A549 (cell line): Measurements from ENCODE around the gene GNAO1. TPM values are rescaled to one million over a fixed set of nuclear protein-coding genes. Genes with fewer than 3 reads are reported as not detected.

Experiments used
- ATAC-seq, 2 experiments: fragments of 200-7000 bp in 1 of 2; fragments of >200 bp in 1 of 2; cut with Nextera tagmentation in 1 of 2; cut with Tn5 transposase in 1 of 2; 3 replicates each; pipeline versions ENCODE4 v1.8.0 to v1.9.1; 2018 to 2020; ENCODE audit warnings: mild to moderate bottlenecking in 1 of 2, moderate library complexity in 1 of 2
- CTCF ChIA-PET: fragments of 300-600 bp; sonication (Branson Sonifier 250); formaldehyde crosslinking; extraction: SDS; loops from one replicate; lab custom pipeline; 2021; ENCODE audit warnings: antibody characterized with exemption, inconsistent platforms; lab: Yijun Ruan, JAX
- POLR2A ChIA-PET: fragments of 350-600 bp; formaldehyde crosslinking; extraction: SDS; loops from one replicate; lab custom pipeline; 2021; ENCODE audit warnings: antibody characterized with exemption, inconsistent platforms; lab: Yijun Ruan, JAX
- DNase-seq, 2 experiments: peaks; one replicate each; pipeline versions ENCODE4 v3.0.0 to v3.0.0-alpha.2; 2011 to 2016; ENCODE audit warnings: low read depth in 1 of 2, low spot score in 1 of 2
- FAIRE-seq: peaks from 2 replicates; lab custom pipeline; 2011; peaks lifted over from hg19 to GRCh38; lab: Jason Lieb, UNC
- H3K27ac ChIP-seq, 2 experiments: fragments of >200 bp; sonication (Bioruptor Twin); formaldehyde crosslinking; 3 replicates each; pipeline ENCODE4 v1.5.1; 2016 to 2017
- H3K4me1 ChIP-seq: fragments of >200 bp; sonication (Bioruptor Twin); formaldehyde crosslinking; 3 replicates; pipeline ENCODE4 v1.6.1; 2016
- H3K4me2 ChIP-seq: fragments of >200 bp; sonication (Bioruptor Twin); formaldehyde crosslinking; 3 replicates; pipeline ENCODE4 v1.6.1; 2016
- H3K4me3 ChIP-seq: fragments of >200 bp; sonication (Bioruptor Twin); formaldehyde crosslinking; 3 replicates; pipeline ENCODE4 v1.5.1; 2016
- H3K9me3 ChIP-seq: fragments of >200 bp; sonication (Bioruptor Twin); formaldehyde crosslinking; 3 replicates; pipeline ENCODE4 v1.6.1; 2016
- BCL3 ChIP-seq: fragments of >200 bp; sonication (Bioruptor Twin); formaldehyde crosslinking; IDR thresholded peaks from 3 replicates; pipeline ENCODE4 v1.6.1; 2016
- E2F6 ChIP-seq: IDR thresholded peaks from 2 replicates; pipeline ENCODE4 v1.6.1; 2012; ENCODE audit warnings: low read depth, borderline replicate concordance
- EHF ChIP-seq: fragments of 250-450 bp; sonication (Bioruptor Pico); IDR thresholded peaks from 2 replicates; pipeline ENCODE4 v1.5.0; 2020; ENCODE audit warnings: mild to moderate bottlenecking
- EP300 ChIP-seq, 2 experiments: fragments of >200 bp; sonication (Bioruptor Twin); formaldehyde crosslinking; IDR thresholded peaks; 2 replicates in 1 of 2; 3 replicates in 1 of 2; pipeline ENCODE4 v1.6.1; 2016 to 2017
- ESRRA ChIP-seq: fragments of 150-350 bp; IDR thresholded peaks from 2 replicates; pipeline ENCODE4 v1.6.1; 2014; ENCODE audit warnings: mild to moderate bottlenecking, low read length, borderline replicate concordance
- FOXS1 ChIP-seq: fragments of 250-450 bp; sonication (Bioruptor Pico); IDR thresholded peaks from 2 replicates; pipeline ENCODE4 v1.5.0; 2020; ENCODE audit warnings: mild to moderate bottlenecking, moderate library complexity
- HDAC2 ChIP-seq: fragments of 200-600 bp; sonication (generic); IDR thresholded peaks from 2 replicates; pipeline ENCODE4 v1.6.1; 2016
- HOXB13 ChIP-seq: fragments of 250-450 bp; sonication (Bioruptor Pico); IDR thresholded peaks from 2 replicates; pipeline ENCODE4 v1.5.0; 2020; ENCODE audit warnings: low read depth, mild to moderate bottlenecking, moderate library complexity
- HOXB5 ChIP-seq: fragments of 250-450 bp; sonication (Bioruptor Pico); IDR thresholded peaks from 2 replicates; pipeline ENCODE4 v1.5.0; 2020; ENCODE audit warnings: mild to moderate bottlenecking, moderate library complexity
- JUN ChIP-seq, 2 experiments: fragments of >200 bp; sonication (Bioruptor Twin); formaldehyde crosslinking; IDR thresholded peaks; 2 replicates in 1 of 2; 3 replicates in 1 of 2; pipeline ENCODE4 v1.6.1; 2016 to 2017
- MAFK ChIP-seq: fragments of 450-650 bp; IDR thresholded peaks from 2 replicates; pipeline ENCODE4 v1.6.1; 2014; ENCODE audit not compliant: partially characterized antibody
- MYC ChIP-seq: IDR thresholded peaks from 2 replicates; pipeline ENCODE4 v1.6.1; 2012; ENCODE audit warnings: mild to moderate bottlenecking, inconsistent platforms, low read length, improper control_type of control experiment, borderline replicate concordance
- NR3C1 ChIP-seq: fragments of >200 bp; sonication (Bioruptor Twin); formaldehyde crosslinking; IDR thresholded peaks from 3 replicates; pipeline ENCODE4 v1.6.1; 2017
- RNF2 ChIP-seq: fragments of 200-600 bp; sonication (generic); IDR thresholded peaks from 2 replicates; pipeline ENCODE4 v1.6.1; 2016; ENCODE audit warnings: low read depth, mild to moderate bottlenecking, antibody characterized with exemption, moderate library complexity, borderline replicate concordance
- SMC3 ChIP-seq: fragments of >200 bp; sonication (Bioruptor Twin); formaldehyde crosslinking; IDR thresholded peaks from 3 replicates; pipeline ENCODE4 v1.6.1; 2018; ENCODE audit warnings: inconsistent platforms
- SREBF2 ChIP-seq: fragments of 450-650 bp; IDR thresholded peaks from 2 replicates; pipeline ENCODE4 v1.6.1; 2014; ENCODE audit warnings: mild to moderate bottlenecking, moderate library complexity
- USF2 ChIP-seq: fragments of 450-650 bp; IDR thresholded peaks from 2 replicates; pipeline ENCODE4 v1.6.1; 2014; ENCODE audit warnings: antibody characterized with exemption
- WGBS: methylation state at CpG from one replicate; pipeline ENCODE4 v1.1.6; 2017; ENCODE audit errors: missing lambda C conversion rate; 5-methylcytosine and 5-hydroxymethylcytosine counted together
- polyA plus RNA-seq, 4 experiments: library from polyadenylated mRNA; depleted of rRNA in 3 of 4; stranded (reverse); fragments of >200 nt; fragmentation: RNase III in 1 of 4; extraction: RNeasy Plus Mini Kit Qiagen cat#74134 plus additional on column Dnase treatment in 1 of 4; gene quantifications; 2 replicates in 3 of 4; 3 replicates in 1 of 4; pipeline ENCODE4 v1.2.3, GENCODE V29; 2011 to 2017
- TF ChIP-seq, protein P1 (sequence below): fragments of 200-600 bp; sonication (generic); IDR thresholded peaks from 2 replicates; pipeline ENCODE4 v1.6.1; 2016; ENCODE audit warnings: antibody characterized with exemption, mild to moderate bottlenecking, moderate library complexity
- TF ChIP-seq, protein P2 (sequence below): IDR thresholded peaks from 2 replicates; pipeline ENCODE4 v1.6.1; 2012
- TF ChIP-seq, protein P3 (sequence below): fragments of 250-450 bp; sonication (Bioruptor Pico); IDR thresholded peaks from 2 replicates; pipeline ENCODE4 v1.5.0; 2020; ENCODE audit warnings: low read depth, mild to moderate bottlenecking, moderate library complexity

Gene GNAO1
- polyA plus RNA-seq, 2 of the 4 experiments (the other 2 are of a cell fraction): 0.22 to 0.23 TPM

DNA sequence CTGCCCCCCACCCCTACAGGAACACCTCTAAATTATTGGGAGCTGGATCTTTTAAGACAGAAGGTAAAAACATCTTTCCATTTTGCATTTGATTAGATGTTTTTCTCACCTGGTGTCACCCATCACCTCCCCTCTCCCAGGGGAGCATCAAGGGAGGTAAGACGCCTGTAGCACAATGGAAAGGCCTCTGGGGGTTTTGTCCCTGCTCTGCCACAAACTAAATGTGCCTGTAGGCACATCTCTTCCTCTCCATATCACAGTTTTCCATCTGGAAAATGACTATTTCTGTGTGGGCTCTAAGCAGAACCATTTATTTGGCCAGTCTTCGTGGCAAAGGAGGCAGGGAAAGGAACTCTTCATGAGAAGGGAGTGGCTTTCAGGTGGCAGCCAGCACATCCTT lies 76.6 kb downstream of the GNAO1 start:
- Histone ChIP-seq H3K27ac (no peak overlapping the region), H3K4me1 (no peaks in the 10 kb centered on the region), H3K4me2 (no peak overlapping the region), H3K9me3 (no peaks in the 10 kb centered on the region)
- ATAC-seq (no peak), FAIRE-seq (no peak)
- 12% methylated on average over 2 of the region's 2 CpGs for WGBS
- no peak for TF ChIP-seq NR3C1
- no peak for TF ChIP-seq FOXS1
- no peak for TF ChIP-seq HDAC2
- TF ChIP-seq, protein P1, sequence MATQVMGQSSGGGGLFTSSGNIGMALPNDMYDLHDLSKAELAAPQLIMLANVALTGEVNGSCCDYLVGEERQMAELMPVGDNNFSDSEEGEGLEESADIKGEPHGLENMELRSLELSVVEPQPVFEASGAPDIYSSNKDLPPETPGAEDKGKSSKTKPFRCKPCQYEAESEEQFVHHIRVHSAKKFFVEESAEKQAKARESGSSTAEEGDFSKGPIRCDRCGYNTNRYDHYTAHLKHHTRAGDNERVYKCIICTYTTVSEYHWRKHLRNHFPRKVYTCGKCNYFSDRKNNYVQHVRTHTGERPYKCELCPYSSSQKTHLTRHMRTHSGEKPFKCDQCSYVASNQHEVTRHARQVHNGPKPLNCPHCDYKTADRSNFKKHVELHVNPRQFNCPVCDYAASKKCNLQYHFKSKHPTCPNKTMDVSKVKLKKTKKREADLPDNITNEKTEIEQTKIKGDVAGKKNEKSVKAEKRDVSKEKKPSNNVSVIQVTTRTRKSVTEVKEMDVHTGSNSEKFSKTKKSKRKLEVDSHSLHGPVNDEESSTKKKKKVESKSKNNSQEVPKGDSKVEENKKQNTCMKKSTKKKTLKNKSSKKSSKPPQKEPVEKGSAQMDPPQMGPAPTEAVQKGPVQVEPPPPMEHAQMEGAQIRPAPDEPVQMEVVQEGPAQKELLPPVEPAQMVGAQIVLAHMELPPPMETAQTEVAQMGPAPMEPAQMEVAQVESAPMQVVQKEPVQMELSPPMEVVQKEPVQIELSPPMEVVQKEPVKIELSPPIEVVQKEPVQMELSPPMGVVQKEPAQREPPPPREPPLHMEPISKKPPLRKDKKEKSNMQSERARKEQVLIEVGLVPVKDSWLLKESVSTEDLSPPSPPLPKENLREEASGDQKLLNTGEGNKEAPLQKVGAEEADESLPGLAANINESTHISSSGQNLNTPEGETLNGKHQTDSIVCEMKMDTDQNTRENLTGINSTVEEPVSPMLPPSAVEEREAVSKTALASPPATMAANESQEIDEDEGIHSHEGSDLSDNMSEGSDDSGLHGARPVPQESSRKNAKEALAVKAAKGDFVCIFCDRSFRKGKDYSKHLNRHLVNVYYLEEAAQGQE: no peak
- no peak for TF ChIP-seq BCL3
- TF ChIP-seq EP300 (IDR thresholded peaks at IDR 0.05): no peak
- TF ChIP-seq JUN (IDR thresholded peaks at IDR 0.05): no peak
- no peak for TF ChIP-seq MYC
- TF ChIP-seq, protein P2, sequence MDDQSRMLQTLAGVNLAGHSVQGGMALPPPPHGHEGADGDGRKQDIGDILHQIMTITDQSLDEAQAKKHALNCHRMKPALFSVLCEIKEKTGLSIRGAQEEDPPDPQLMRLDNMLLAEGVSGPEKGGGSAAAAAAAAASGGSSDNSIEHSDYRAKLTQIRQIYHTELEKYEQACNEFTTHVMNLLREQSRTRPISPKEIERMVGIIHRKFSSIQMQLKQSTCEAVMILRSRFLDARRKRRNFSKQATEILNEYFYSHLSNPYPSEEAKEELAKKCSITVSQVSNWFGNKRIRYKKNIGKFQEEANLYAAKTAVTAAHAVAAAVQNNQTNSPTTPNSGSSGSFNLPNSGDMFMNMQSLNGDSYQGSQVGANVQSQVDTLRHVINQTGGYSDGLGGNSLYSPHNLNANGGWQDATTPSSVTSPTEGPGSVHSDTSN: no peak
- TF ChIP-seq ESRRA: no peak
- TF ChIP-seq, all 56 proteins: peak for 0
- H3K4me3 ChIP-seq: no peak overlapping the region
- CTCF ChIA-PET: interaction anchor here (0.6 kb wide), 2 partner anchors 76 to 608 kb away, joined by 3 to 4 read pairs; partner anchors contain the start of gene GNAO1
- POLR2A ChIA-PET: no interaction called here
- DNase-seq: no peak

DNA sequence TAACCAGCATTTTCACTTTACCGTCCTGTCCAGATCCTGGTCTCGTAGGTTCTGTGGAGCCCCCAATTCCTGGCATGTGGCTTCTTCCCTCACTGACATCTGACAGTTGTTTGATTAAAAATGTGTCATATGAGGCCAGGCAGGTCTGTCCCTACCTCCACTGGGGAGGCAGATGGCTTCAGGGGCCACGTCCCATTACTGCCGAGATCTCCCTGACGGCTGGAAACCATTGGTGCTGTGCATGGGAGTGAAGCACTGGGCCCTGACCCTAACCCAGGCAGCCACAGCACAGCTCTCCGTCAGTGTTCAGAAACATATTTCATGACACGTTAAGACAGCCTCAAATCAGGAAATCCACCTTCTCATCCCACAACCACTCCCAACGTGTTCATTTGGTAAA lies 77.5 kb downstream of the GNAO1 start:
- TF ChIP-seq MAFK: no peak
- TF ChIP-seq SMC3: no peak
- no peak for TF ChIP-seq MYC
- no peak for TF ChIP-seq BCL3
- TF ChIP-seq EHF (CRISPR knock-in tag): no peak
- TF ChIP-seq HOXB13 (CRISPR knock-in tag): no peak
- TF ChIP-seq RNF2: no peak
- no peak for TF ChIP-seq SREBF2
- no peak for TF ChIP-seq HOXB5 (CRISPR knock-in tag)
- TF ChIP-seq, protein P3, sequence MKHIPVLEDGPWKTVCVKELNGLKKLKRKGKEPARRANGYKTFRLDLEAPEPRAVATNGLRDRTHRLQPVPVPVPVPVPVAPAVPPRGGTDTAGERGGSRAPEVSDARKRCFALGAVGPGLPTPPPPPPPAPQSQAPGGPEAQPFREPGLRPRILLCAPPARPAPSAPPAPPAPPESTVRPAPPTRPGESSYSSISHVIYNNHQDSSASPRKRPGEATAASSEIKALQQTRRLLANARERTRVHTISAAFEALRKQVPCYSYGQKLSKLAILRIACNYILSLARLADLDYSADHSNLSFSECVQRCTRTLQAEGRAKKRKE: no peak
- TF ChIP-seq USF2: no peak
- TF ChIP-seq, protein P1: no peak
- no peak for TF ChIP-seq E2F6
- 66% methylated on average over 6 of the region's 8 CpGs for WGBS
- H3K4me2 ChIP-seq: no peak overlapping the region
- ChIA-PET POLR2A (no interaction called here), CTCF (interaction anchor here (0.6 kb wide), 1 partner anchor 138 kb away, joined by 3 read pairs; no protein-coding TSS in a partner anchor)
- H3K4me1 ChIP-seq: no peaks in the 10 kb centered on the region
- FAIRE-seq: no peak
- H3K9me3 ChIP-seq: no peaks in the 10 kb centered on the region
- DNase-seq: no peak
- no peak overlapping the region for H3K27ac ChIP-seq
- H3K4me3 ChIP-seq: no peak overlapping the region
- no peak for ATAC-seq
